ENCODE results near the gene TMEM82.

TMEM82 gene

DNA sequence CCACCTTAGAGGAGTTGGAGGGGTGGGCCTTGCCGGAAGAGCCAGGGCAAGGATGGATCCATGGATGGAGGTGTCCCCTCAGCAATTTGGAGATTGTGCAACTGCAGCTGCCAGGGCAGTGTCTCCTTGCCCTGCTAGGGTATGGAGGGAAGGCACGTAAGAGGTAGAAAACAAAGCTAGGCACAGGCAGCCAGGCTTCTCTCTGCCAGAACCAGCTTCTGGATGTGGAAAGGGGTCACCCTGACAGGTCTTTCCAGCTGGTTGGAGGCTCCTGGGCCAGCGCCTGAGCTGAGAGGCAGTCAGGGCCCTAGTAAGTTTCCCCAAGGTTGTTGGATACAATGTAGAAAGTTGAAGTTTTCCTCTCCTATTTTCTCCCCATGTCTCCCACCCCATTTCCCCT lies 21.4 kb upstream of the TMEM82 start:
- no peak for DNase-seq (ENCODE audit: low read depth)

DNA sequence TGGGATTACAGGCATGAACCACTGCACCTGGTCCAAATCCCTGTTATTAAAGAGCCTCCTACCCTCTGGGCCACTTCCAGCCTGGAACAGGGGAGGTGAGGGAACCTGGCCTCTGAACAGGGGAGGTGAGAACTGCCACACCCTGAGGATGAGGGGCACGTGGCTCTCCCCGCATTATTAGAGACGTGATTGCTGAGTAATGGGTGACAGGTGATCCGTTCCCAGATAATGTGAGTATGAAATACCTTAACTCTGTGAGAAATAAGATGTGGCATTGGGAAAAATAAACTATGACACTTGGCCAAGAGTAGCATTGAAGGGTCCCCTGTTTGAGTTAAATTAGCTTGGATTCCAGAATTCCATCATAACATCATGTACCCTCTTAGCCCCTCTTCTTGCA lies 19.9 kb upstream of the TMEM82 start:
- no peak for DNase-seq (ENCODE audit: low read depth)

DNA sequence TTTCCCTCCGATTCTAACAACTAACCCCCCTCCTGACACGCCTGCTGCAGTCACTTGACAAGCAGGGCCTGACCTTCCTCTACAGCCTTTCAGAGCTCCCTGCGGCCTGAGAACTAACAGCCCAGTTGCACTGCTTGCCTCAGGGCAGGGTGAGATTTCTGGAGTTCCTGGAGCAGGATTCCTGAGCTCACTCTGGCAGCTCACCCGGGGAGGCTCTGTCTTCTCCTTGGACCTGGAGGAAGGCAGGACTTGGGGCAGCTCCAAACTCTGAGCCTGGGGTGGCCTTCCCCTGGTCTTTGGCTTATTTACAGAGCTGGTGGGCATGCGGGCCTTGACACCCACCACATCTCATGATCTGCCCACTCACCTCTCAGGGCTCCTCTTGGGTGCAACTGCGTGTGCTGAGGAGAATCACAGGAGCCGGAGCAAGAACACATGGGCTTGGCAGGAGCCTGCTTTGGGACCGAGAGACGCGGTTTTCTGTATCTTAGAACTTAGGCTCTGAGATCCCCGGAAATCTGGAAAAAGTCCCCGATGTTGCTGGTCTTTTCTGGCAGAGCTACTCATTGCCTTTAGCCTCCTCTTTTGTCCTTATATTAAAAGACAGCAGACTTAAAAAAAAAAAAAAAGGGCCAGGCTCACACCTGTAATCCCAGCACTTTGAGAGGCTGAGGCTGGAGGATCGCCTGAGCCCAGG lies 19.3 kb upstream of the TMEM82 start:
- no peak for DNase-seq (ENCODE audit: low read depth)

DNA sequence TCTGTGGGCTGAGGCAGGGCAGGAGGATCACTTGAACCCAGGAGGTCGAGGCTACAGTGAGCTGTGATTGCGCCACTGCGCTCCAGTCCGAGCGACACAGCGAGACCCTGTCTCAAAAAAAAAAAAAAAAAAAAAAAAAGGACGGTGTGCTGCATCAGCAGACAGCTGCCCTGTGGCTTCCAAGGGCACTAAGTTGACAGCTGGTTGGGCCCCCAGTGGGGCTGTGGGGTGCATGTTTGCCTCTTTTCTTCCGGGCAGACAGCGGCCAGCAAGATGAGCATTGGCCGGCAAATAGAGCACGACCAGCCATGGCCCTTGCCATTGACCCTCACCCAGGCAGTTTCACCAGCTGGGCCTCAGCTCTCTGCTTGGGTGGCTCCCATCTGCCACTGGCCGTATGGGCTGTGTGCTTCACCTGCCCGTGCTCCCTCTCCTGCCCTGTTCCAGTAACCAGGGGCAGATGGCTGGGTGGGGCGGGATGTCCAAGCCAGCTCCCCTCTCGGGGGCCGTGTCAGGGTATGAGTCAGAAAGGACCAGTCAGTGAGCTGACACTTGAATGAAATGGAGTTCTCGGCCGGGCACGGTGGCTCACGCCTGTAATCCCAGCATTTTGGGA lies 18.6 kb upstream of the TMEM82 start:
- no peak for DNase-seq (ENCODE audit: low read depth)

DNA sequence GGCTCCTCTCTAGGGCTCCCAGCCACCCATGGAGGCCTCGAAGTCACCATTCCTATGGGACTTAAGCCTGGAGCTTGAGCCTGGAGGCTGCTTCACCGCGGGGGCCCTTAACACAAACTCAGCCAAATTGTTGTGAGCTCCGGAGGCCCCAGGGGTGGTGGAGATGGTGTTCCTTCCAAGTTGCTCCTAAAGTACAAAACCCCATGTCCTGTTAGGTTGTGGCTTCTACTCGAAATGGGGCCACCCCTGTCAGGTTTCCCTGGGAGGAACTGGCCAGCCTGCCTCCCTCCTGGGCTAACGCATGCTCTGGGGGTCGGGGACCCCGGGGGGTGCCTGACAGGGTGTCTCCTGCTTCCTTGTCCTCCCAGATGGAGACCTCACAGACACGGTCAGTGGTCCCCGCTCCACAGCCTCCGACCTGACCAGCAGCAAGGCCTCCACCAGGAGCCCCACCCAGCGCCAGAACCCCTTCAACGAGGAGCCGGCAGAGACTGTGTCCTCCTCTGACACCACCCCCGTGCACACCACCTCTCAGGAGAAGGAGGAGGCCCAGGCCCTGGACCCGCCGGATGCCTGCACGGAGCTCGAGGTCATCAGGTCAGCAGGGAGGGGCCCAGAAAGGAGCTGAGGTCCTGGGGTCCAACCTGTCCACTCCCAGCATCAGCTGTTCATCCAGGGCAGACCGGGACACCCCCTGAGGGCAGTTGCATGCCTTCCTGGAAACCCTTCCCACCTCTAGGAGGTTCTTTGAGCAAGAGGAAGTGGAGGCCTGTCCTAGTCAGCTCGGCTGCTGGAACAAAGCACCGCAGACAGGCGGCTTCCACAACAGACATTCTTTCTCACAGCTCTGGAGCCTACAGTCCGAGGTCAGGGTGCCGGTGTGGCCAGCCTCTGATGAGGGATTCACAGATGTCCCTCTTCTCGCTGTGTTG lies 17.1 kb upstream of the TMEM82 start:
- DNase-seq (ENCODE audit: low read depth), result no peak

DNA sequence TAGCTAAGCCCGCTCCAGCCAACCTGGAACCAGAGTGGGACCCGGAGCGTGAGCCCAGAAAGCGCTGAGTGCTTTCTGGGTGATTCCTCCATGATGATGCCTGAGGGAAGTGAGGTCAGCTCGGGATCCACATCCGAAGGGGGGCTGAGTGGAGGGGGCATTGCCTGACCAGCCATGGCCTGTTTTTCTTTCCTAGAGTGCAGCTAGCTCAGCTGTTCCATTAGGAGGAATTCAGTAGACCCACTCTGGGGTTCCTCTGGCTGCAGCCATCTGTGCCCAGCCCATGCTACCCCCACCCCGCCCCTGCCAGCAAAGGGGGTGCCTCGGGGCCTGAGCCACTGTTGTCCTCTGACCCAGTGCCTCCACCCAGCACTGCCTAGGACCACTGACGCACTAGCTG lies 15.8 kb upstream of the TMEM82 start:
- DNase-seq (ENCODE audit: low read depth), result no peak

DNA sequence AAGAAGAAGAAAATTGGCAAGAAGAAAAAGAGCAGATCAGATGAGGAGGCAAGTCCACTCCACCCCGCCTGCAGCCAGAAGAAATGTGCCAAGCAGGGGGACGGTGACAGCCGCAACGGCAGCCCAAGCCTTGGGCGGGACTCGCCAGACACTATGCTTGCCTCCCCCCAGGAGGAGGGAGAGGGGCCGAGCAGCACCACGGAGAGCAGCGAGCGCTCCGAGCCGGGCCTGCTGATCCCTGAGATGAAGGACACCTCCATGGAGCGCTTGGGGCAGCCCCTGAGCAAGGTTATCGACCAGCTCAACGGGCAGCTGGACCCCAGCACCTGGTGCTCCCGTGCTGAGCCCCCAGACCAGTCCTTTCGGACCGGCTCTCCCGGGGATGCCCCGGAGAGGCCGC lies 15.3 kb upstream of the TMEM82 start:
- no peak for DNase-seq (ENCODE audit: low read depth)

DNA sequence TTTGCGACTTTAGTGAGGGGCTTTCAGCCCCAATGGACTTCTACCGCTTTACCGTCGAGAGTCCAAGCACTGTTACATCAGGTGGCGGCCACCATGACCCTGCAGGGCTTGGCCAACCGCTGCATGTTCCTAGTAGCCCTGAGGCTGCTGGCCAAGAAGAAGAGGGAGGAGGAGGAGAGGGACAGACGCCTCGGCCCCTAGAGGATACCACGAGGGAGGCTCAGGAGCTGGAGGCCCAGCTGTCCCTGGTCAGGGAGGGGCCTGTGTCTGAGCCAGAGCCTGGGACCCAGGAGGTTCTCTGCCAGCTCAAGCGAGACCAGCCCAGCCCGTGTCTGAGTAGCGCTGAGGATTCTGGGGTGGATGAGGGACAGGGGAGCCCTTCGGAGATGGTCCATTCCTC lies 14.9 kb upstream of the TMEM82 start:
- DNase-seq (ENCODE audit: low read depth), result no peak

DNA sequence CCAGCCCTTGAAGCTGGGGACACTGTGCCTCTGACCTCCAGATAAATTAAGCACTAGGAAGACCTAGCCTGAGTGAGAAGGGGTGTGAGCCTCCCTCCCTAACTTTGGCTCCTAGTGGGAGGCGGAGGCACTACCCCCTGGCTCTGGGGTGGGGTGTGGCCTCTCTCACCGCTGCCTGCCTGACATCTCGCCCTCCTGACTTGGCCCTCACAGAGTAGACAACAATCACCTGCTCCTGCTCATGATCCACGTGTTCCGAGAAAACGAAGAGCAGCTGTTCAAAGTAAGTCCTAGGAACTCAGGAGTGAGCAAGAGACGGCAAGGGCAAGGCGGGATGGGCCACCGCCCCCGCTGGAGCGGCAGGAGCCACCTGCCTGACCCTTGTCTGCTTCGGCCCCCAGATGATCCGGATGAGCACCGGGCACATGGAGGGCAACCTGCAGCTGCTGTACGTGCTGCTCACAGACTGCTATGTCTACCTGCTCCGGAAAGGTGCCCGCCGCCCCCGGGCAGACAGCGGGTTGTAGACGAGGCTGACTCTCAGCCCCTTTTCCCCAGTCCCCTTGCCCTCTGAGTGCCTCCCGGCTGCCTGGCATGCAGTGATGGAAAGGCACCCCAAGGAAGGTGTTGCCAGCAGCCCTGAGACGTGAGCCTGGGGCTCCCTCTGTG lies 14.3 kb upstream of the TMEM82 start:
- DNase-seq (ENCODE audit: low read depth), result no peak

DNA sequence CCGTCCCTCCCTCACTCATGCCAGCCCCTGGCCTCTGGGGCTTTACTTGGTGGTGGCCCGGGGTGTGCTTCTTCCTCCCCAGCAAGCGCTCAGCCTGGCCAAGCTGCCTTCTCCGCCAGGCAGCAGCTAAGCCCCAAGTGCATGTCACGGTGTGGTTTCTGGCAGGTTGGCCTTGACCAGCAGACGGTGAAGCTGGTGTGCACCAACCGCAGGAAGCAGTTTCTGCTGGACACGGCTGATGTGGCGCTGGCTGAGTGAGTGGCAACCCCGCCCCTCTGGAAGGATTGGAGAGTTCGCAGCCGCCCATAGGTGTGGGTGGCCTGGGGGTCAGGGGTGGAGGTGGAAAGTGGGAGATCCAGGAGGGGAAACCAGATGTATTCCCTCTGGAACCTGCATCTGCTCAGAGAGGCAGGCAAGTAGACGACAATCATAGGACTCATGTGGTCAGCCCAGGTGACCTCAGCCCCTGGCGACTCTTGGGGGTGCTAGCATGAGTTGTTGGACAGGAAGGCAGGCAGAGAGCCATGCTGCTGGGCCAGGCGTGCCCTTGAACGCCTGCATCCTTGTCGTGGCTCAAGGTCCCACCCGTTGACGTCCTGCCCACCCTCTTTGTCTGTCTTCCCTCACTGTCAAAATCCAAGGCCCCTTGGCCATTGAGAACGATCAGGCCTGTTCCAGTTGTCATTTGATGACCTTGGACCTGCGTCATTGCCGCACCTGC lies 13.2 kb upstream of the TMEM82 start:
- no peak for DNase-seq (ENCODE audit: low read depth)

DNA sequence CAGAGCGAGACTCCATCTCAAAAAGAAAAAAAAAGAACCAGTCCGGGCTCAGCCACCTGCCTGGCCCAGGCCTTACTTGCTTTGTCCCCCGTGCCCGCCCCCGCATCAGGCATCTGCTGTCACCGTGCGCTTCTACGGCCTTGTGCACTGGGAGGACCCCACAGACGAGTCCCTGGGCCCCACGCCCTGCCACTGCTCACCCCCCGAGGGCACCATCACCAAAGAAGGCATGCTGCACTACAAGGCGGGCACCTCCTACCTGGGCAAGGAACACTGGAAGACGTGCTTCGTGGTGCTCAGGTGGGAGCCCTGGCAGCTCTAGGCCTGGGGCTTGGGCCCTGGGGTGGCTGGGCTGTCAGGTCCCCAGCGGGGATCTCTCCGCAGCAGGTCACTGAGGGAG lies 11.9 kb upstream of the TMEM82 start:
- no peak for DNase-seq (ENCODE audit: low read depth)

DNA sequence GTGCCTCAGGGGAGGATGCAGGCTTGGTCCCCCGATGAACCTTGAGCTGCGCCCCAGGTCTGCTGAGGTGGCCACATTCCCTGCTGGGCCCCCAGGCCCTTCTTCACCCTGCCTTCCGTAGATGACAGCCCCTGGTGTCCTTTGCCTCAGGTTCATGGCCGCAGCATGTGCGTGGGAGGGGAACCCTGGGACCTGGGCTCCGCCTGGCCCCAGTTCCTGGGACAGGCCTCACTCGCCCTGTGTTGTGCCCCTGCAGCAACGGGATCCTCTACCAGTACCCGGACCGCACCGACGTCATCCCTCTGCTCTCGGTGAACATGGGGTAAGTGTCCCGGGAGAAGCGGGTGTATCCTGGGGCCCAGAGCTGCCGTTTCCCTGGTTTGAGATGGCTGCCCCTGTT lies 11.4 kb upstream of the TMEM82 start:
- no peak for DNase-seq (ENCODE audit: low read depth)

DNA sequence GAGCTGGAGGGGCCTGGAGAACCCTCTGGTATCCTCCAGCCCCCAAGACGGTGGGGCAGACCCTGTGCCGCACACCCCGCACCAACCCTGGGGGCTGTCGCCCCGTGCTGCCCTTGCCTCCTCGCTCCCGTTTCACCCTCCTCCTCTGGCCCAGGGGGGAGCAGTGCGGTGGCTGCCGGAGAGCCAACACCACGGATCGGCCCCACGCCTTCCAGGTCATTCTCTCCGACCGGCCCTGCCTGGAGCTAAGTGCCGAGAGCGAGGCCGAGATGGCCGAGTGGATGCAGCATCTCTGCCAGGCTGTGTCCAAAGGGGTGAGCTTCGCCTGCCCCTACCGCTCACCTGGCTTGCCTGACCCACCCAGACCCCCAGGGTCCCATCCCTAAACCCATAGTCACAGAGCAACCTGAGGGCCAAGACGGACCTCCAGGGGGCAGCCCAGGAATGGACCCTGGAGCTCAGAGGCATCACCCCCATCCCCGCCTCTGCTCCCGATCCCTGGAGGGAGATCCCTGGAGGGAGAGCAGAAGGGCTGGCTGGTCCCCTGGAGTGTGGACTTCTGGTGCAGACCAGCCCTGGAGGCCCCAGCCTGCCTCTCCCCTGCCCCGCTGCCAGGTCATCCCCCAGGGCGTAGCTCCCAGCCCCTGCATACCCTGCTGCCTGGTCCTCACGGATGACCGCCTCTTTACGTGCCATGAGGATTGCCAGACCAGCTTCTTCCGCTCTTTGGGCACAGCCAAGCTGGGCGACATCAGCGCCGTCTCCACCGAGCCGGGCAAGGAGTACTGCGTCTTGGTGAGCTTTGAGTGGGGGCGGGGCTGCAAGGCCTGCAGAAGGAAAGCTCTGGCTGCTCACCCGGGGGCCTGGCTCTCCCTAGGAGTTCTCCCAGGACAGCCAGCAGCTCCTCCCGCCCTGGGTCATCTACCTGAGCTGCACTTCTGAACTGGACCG lies 10.3 kb upstream of the TMEM82 start:
- DNase-seq (ENCODE audit: low read depth), result no peak

DNA sequence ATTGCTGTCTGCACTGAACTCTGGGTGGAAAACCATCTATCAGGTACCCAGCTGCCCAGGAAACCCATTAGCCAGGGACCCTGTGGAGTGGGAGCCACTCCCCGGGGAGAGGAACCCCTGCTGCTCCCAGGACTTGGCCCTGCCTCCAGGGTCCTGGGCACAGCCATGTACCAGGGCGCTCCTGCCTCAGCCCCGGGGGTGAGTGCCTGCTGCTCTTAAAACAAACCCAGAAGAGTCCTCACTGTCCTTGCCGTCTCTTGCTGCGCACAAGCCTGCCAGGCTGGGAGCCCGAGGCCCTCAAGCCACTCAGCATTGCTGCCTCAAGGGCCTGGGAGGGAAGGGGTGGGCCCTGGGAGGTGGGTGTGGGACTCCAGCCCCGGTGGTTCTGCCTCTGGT lies 9.6 kb upstream of the TMEM82 start:
- no peak for DNase-seq (ENCODE audit: low read depth)

DNA sequence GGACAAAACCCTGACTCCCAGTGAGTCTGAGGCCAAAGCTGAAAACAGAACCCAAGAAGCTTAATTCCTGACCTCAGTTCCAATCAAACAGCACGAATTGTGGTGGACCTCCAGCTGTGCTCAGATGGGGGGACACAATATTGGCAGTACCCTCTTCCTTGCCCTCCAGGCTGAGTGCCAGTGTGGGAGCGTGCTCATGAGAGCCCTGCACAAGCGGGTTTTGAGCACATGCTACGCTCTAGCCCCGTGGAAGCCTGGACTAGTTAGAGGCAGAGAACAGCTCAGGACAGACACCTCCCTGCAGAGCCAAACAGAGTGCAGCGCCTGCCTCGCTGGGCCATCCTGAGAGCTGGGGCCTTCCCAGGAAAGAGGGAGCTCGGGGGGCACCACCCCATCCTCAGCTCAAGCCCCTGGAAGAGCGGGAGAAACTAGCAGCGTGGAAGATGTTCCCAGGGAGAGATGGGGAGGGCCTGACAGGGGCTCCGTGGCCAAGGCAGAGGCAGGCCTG lies 9.0 kb upstream of the TMEM82 start:
- DNase-seq (ENCODE audit: low read depth), result no peak

DNA sequence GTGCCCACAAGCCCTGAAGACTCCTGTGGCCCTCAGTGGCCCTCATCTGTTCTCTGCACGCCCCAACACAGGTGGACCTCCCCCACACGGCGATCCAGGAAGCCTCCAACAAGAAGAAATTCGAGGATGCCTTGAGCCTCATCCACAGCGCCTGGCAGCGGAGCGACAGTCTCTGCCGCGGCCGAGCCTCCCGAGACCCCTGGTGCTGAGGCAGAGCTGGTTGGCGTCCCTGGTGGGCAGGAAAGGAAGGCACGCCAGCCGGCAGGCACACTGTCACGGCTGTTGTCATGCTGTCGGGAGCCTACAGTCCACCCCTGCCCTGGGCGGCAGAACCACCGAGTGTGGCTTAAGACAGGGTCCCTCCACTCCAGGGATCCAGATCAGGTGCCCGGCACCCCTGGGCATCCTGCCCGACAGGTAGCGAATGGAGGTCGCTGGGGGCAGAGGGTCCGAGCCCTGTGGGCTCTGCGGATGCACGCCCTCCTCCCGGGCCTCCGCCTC lies 8.5 kb upstream of the TMEM82 start:
- no peak for DNase-seq (ENCODE audit: low read depth)

DNA sequence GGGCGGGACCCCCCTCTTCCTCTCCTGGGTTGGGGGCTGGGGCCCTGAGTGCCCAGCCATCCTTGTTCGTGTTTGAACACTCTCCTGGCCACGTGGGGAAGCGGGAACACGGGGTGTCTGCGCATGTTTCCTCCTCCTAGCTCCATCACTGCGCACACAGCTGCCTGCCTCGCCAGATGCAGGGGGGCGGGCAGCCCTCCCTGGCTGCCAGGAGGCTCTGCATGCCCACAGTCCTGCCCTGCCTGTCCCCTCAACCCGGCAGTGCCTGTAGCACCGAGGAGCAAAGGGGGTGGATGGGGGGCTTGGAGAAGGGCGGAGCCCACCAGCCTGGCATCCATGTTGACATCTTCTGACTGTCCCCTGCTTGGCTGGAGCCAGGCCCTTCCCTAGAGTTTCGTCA lies 8.0 kb upstream of the TMEM82 start:
- DNase-seq (ENCODE audit: low read depth), result no peak

DNA sequence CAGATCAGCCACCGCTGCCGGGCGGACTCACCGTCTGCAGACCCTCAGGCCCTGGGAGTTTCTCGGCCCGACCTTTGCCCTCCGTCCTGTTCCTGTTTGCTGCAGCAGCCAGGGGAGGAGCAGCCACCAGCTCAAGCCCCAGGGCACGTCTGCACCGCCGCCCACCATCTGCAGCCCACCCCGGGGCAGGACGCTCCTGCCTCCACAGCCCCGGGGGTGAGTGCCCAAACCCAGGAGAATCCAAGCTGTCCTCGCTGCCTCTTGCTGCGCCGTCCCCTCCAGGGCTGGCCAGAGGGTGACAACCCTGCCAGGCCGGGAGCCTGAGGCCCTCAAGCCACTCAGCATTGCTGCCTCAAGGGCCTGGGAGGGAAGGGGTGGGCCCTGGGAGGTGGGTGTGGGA lies 7.4 kb upstream of the TMEM82 start:
- no peak for DNase-seq (ENCODE audit: low read depth)

DNA sequence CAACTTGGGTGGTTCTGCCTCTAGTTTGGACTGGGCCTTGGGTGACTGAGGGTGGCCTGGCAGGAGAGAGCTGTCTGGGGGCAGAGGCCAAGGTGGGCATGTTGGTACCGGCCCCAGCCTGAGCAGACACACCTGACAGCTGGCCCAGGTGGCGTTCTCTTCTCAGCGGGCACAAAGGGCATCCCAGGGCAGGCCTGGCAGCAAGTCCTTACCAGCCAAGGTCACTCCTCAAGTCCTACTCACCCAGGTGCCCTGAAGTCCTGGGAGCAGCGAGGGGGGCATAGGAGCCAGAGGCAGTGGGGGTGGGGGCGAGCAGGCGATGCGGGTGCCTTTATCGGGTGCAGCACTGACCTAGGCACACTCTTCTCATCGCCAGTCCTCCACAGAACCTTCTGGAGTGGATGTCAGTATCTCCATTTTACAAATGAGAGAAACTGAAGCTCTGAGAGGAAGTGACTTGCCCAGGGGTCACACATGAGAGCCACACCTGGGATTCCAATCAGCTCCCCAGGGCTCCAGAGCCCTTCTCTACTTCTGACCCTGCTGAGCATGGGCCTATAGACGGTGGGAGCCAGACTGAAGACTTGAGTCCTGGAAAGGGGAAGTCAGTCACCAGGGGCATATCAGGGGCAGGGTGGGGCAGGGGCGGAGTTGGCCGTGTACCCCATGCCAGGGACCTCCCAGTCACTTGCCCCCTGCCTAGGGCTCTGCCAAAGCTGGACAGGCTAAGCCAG lies 6.8 kb upstream of the TMEM82 start:
- no peak for DNase-seq (ENCODE audit: low read depth)

Data from activated gamma-delta T cell treated with anti-CD3 and anti-CD28 coated beads, Interleukin-2, amount 50 U/mL, for 16 hours (primary cell).